Kidney epithelial cell (primary cell): Measurements from ENCODE around the gene PPP2R5C. TPM values are rescaled to one million over a fixed set of nuclear protein-coding genes. Genes with fewer than 3 reads are reported as not detected.

Source experiments
- DNase-seq: peaks from one replicate; pipeline ENCODE4 v3.0.0-alpha.2; 2010; ENCODE audit warnings: low read depth
- H3K27me3 ChIP-seq: 2 replicates; pipeline ENCODE4 v1.6.0; 2011; ENCODE audit warnings: low read length; ENCODE audit not compliant: control insufficient read depth, insufficient read depth
- H3K36me3 ChIP-seq: 2 replicates; pipeline ENCODE4 v1.5.1; 2011; ENCODE audit warnings: low read length; ENCODE audit not compliant: control insufficient read depth, insufficient read depth
- H3K4me3 ChIP-seq: 2 replicates; pipeline ENCODE4 v1.5.1; 2011; ENCODE audit warnings: low read depth, mild to moderate bottlenecking, control low read depth, low read length
- CTCF ChIP-seq: IDR thresholded peaks from 2 replicates; pipeline ENCODE4 v1.5.1; 2011; ENCODE audit warnings: mild to moderate bottlenecking, moderate library complexity, low read length, control low read depth, inconsistent platforms; ENCODE audit not compliant: insufficient read depth, poor library complexity, severe bottlenecking
- total RNA-seq: library from RNA; depleted of rRNA; stranded (reverse); fragments of >200 nt; gene quantifications from 2 replicates; pipeline ENCODE4 v1.2.3, GENCODE V29; 2015

PPP2R5C gene
- total RNA-seq, 1 donor from 2014 or later = 79.6 TPM

DNA sequence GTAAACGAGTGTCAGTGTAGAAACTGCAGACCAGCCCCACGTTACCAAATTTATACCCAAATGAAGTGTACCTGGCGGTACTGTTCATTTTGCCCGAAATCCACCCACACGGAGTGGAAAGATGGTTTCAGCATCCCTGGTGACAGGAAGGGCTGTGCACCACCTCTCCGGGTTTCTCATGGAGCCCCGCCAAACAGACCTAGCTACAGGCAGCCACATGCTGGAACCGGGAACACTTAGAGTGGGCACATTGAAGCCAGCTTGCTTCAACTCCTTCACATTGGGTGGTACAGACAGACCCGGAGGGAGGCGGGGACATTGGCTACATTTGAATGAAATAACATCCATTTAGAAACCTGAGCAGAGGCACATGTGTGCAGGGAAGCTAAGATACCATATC, 84.4 kb downstream of the PPP2R5C start:
- no peak for TF ChIP-seq CTCF
- no peak for DNase-seq
- Histone ChIP-seq H3K27me3 (no peaks in the 10 kb centered on the region), H3K4me3 (no peak overlapping the region), H3K36me3 (no peaks in the 10 kb centered on the region)

- no peak overlapping the region for H3K4me3 ChIP-seq
- no peak for DNase-seq
- H3K27me3 ChIP-seq = no peaks in the 10 kb centered on the region
- no peak for TF ChIP-seq CTCF
- H3K36me3 ChIP-seq = no peaks in the 10 kb centered on the region
Observed at GRCh38 chr14:101849125-101849524, 87.6 kb downstream of the PPP2R5C start.

GRCh38 chr14:101849640-101850039, 88.1 kb downstream of the PPP2R5C start:
- Histone ChIP-seq H3K36me3 (no peaks in the 10 kb centered on the region), H3K27me3 (no peaks in the 10 kb centered on the region), H3K4me3 (no peak overlapping the region)
- no peak for DNase-seq
- no peak for TF ChIP-seq CTCF

DNA sequence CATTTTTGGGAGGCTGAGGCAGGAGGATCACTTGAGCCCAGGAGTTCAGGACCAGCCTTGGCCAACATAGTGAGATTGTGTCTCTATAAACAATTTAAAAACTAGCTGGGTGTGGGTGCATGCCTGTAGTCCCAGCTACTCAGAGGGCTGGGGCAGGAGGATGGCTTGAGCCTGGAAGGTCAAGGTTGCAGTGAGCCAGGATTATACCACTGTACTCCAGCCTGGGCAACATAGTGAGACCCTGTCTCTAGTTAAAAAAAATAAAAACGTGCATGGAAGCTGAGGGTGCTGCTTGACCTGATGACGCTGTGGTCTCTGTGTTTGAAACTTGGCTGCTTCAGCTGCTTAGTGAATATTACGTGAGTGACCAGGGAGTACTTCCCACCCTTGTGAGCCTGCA, 89.7 kb downstream of the PPP2R5C start:
- no peak for TF ChIP-seq CTCF
- H3K27me3 ChIP-seq = no peaks in the 10 kb centered on the region
- no peak for DNase-seq
- no peak overlapping the region for H3K4me3 ChIP-seq
- H3K36me3 ChIP-seq = no peaks in the 10 kb centered on the region

GRCh38 chr14:101851736-101852405, 90.4 kb downstream of the PPP2R5C start:
- no peak for TF ChIP-seq CTCF
- no peak for DNase-seq
- no peaks in the 10 kb centered on the region for H3K27me3 ChIP-seq
- H3K4me3 ChIP-seq = no peak overlapping the region
- H3K36me3 ChIP-seq = no peaks in the 10 kb centered on the region

- no peaks in the 10 kb centered on the region for H3K27me3 ChIP-seq
- H3K4me3 ChIP-seq = no peak overlapping the region
- no peak for DNase-seq
- H3K36me3 ChIP-seq = peaks cover 2% of the 10 kb centered on the region
- TF ChIP-seq CTCF = no peak
Observed at GRCh38 chr14:101852785-101853184, 91.3 kb downstream of the PPP2R5C start.
